Gastrocnemius medialis (tissue), 4 donors: Measurements from ENCODE around the gene ZBED1. TPM values are rescaled to one million over a fixed set of nuclear protein-coding genes. Genes with fewer than 3 reads are reported as not detected.
A peak's percentile ranks its signal among the peaks of the same experiment; 100 is the strongest.
"Not testable (repeated sequence)": the region's sequence is repeated elsewhere in the genome, so short reads cannot be mapped to it uniquely, and the experiment has no call there.

ENCODE experiments used
- ATAC-seq, 2 donors: fragments of 150-250 bp; one replicate each; pipeline ENCODE4 v1.9.1; 2016
- DNase-seq, 2 donors: peaks; one replicate each; pipeline ENCODE4 v3.0.0-alpha.2; 2019
- H3K27ac ChIP-seq, 4 donors: fragments of 200-600 bp; sonication (generic); 1 replicate in 1 of 4; 2 replicates in 3 of 4; pipeline ENCODE4 v1.5.1; 2016 to 2018; ENCODE audit warnings: mild to moderate bottlenecking in 2 of 4, moderate library complexity in 1 of 4
- H3K27me3 ChIP-seq, 3 donors: fragments of 200-600 bp; sonication (generic) in 2 of 3; 1 replicate in 1 of 3; 2 replicates in 2 of 3; pipeline versions ENCODE4 v1.5.1 to v1.6.0; 2016 to 2019; ENCODE audit warnings: mild to moderate bottlenecking in 1 of 3, moderate library complexity in 1 of 3
- H3K36me3 ChIP-seq, 2 donors: fragments of 200-600 bp; sonication (generic) in 1 of 2; one replicate each; pipeline ENCODE4 v1.5.1; 2017 to 2018
- H3K4me1 ChIP-seq, 2 donors: fragments of 200-600 bp; sonication (generic) in 1 of 2; one replicate each; pipeline ENCODE4 v1.5.1; 2016 to 2017; ENCODE audit warnings: mild to moderate bottlenecking in 2 of 2
- H3K4me3 ChIP-seq, 4 donors: fragments of 200-600 bp; sonication (generic) in 3 of 4; 1 replicate in 1 of 4; 2 replicates in 3 of 4; pipeline ENCODE4 v1.5.1; 2016 to 2019; ENCODE audit warnings: mild to moderate bottlenecking in 2 of 4
- H3K9me3 ChIP-seq, 3 donors: fragments of 200-600 bp; sonication (generic) in 2 of 3; 1 replicate in 1 of 3; 2 replicates in 2 of 3; pipeline ENCODE4 v1.5.1; 2016 to 2019
- CTCF ChIP-seq, 5 experiments: fragments of 450-650 bp in 3 of 5; fragments of 200-600 bp in 2 of 5; sonication (generic) in 2 of 5; IDR thresholded peaks in 4 of 5; conservative IDR thresholded peaks in 1 of 5; 1 replicate in 4 of 5; 2 replicates in 1 of 5; pipeline ENCODE4 v1.5.1; 2016 to 2019; ENCODE audit warnings: antibody characterized with exemption in 5 of 5, mild to moderate bottlenecking in 3 of 5, moderate library complexity in 3 of 5
- POLR2A ChIP-seq, 2 donors: fragments of 450-650 bp; IDR thresholded peaks; one replicate each; pipeline ENCODE4 v1.6.1; 2017; ENCODE audit warnings: antibody characterized with exemption in 2 of 2, mild to moderate bottlenecking in 2 of 2, moderate library complexity in 2 of 2
- in situ Hi-C, 4 donors: fragments of 200-750 bp; cut with MboI; loops; one replicate each; pipeline versions ENCODE4 v1.15.0 to v1.8.0; 2017; ENCODE audit warnings: low sequenced_read_pairs in 4 of 4
- intact Hi-C: fragments of 100-400 bp; cut with DNase I; formaldehyde crosslinking; loops from one replicate; pipeline ENCODE4 v1.15.1; 2023; ENCODE audit warnings: low total_unique reads
- total RNA-seq, 4 donors: library from RNA; depleted of rRNA; stranded (reverse); fragments of >200 nt; gene quantifications; one replicate each; pipeline versions ENCODE4 v1.1.0 to v1.2.3, GENCODE V29; 2016

The ZBED1 gene
- total RNA-seq, 4 donors from 2014 or later: 76.8 to 191 (median 131) TPM

- H3K27ac ChIP-seq: peak overlapping the region; percentile 53 to 74 (median 66)
- in situ Hi-C loops: no loop called here
- ATAC-seq (peak in 1 of 2 donors; percentile 38), DNase-seq (no peak)
- H3K4me3 ChIP-seq: peak overlapping the region; percentile 0 to 38 (median 32)
- TF ChIP-seq CTCF (IDR thresholded peaks at IDR 0.05 in 4 of 5, conservative IDR thresholded peaks at IDR 0.05 in 1 of 5) (no peak), POLR2A (IDR thresholded peaks at IDR 0.05) (no peak)
- H3K9me3 ChIP-seq: no peaks in the 10 kb centered on the region
- peaks cover 6 to 12% of the 10 kb centered on the region in 2 donors for H3K4me1 ChIP-seq
- peaks cover 0 to 26% of the 10 kb centered on the region in 2 donors for H3K36me3 ChIP-seq
- intact Hi-C loops: no loop called here
- no peaks in the 10 kb centered on the region for H3K27me3 ChIP-seq
Measured at GRCh38 chrX:2484721-2485648, 15.8 kb downstream of the ZBED1 start.

- TF ChIP-seq CTCF (IDR thresholded peaks at IDR 0.05 in 4 of 5, conservative IDR thresholded peaks at IDR 0.05 in 1 of 5) (no peak), POLR2A (IDR thresholded peaks at IDR 0.05) (no peak)
- intact Hi-C loops (no loop called here), in situ Hi-C loops (no loop called here)
- Histone ChIP-seq H3K27ac (peak overlapping the region; percentile 53 to 74 (median 66)), H3K4me3 (peak overlapping the region; percentile 0 to 38 (median 32)), H3K27me3 (no peaks in the 10 kb centered on the region), H3K9me3 (no peaks in the 10 kb centered on the region), H3K36me3 (peaks cover 0 to 19% of the 10 kb centered on the region in 2 donors), H3K4me1 (peaks cover 6 to 12% of the 10 kb centered on the region in 2 donors)
- no peak for ATAC-seq
- DNase-seq: no peak
Measured at GRCh38 chrX:2484256-2484655, 16.5 kb downstream of the ZBED1 start.

- no peak for TF ChIP-seq CTCF (IDR thresholded peaks at IDR 0.05 in 4 of 5, conservative IDR thresholded peaks at IDR 0.05 in 1 of 5)
- TF ChIP-seq POLR2A (IDR thresholded peaks at IDR 0.05): no peak
- Histone ChIP-seq H3K4me1 (peaks cover 6 to 12% of the 10 kb centered on the region in 2 donors), H3K27ac (peak overlapping the region in 2 of 4 donors; percentile 73 to 74), H3K4me3 (no peak overlapping the region), H3K27me3 (no peaks in the 10 kb centered on the region), H3K36me3 (peaks cover 0 to 11% of the 10 kb centered on the region in 2 donors), H3K9me3 (no peaks in the 10 kb centered on the region)
- no peak for DNase-seq
- ATAC-seq: no peak
- intact Hi-C loops: no loop called here
- in situ Hi-C loops: no loop called here
Measured at GRCh38 chrX:2483398-2484060, 17.2 kb downstream of the ZBED1 start.

- H3K36me3 ChIP-seq, H3K27ac ChIP-seq, ATAC-seq, intact Hi-C loops, in situ Hi-C loops, H3K4me3 ChIP-seq, DNase-seq, H3K9me3 ChIP-seq, H3K27me3 ChIP-seq: not testable (repeated sequence)
- H3K4me1 ChIP-seq: peaks cover 6 to 12% of the 10 kb centered on the region in 2 donors
Measured at GRCh38 chrX:2481597-2481996, 19.2 kb downstream of the ZBED1 start.

GRCh38 chrX:2479982-2480381 lies 20.8 kb downstream of the ZBED1 start:
- H3K27me3 ChIP-seq, ATAC-seq, intact Hi-C loops, H3K27ac ChIP-seq, H3K9me3 ChIP-seq, H3K4me3 ChIP-seq, in situ Hi-C loops, H3K36me3 ChIP-seq, DNase-seq: not testable (repeated sequence)
- peaks cover 3 to 12% of the 10 kb centered on the region in 2 donors for H3K4me1 ChIP-seq
